IPS-15b (cell line): Measurements from ENCODE around the gene WNT7B.

Experiments used
- H3K27me3 ChIP-seq: one replicate; pipeline ENCODE4 v1.6.1; 2013; ENCODE audit warnings: low read length; ENCODE audit not compliant: control insufficient read depth, insufficient read depth
- H3K36me3 ChIP-seq: one replicate; pipeline ENCODE4 v1.6.1; 2013; ENCODE audit warnings: low read length; ENCODE audit not compliant: control insufficient read depth, insufficient read depth
- H3K4me1 ChIP-seq: one replicate; pipeline ENCODE4 v1.6.1; 2013; ENCODE audit warnings: mild to moderate bottlenecking, low read length; ENCODE audit not compliant: control insufficient read depth, insufficient read depth
- H3K4me3 ChIP-seq: one replicate; pipeline ENCODE4 v1.5.1; 2013; ENCODE audit warnings: low read depth, low read length
- H3K9ac ChIP-seq: one replicate; pipeline ENCODE4 v1.6.1; 2013; ENCODE audit warnings: low read depth, mild to moderate bottlenecking, low read length
- H3K9me3 ChIP-seq: one replicate; pipeline ENCODE4 v1.6.1; 2013; ENCODE audit warnings: mild to moderate bottlenecking, low read length; ENCODE audit not compliant: control insufficient read depth, insufficient read depth

WNT7B gene

DNA sequence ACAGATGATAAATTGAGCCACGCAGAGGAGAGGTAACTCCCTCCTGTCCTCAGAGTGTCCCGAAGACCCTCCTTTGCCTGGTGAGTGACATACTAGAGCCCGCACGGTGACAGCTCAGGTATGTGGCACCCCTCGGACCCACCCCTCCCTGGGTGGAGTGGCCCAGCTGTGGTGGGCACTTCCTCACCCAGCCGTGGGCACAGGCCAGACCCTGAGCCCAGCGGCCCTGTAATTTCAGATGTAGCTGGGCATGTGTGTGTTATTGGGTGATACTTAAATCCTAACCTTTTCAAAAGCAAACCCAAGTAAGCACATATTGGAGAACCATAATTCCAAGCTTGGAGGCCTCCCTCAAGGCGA is 93.2 kb downstream of the WNT7B start:
- Histone ChIP-seq H3K36me3 (no peaks in the 10 kb centered on the region), H3K27me3 (peaks cover 2% of the 10 kb centered on the region)

GRCh38 chr22:45882881-45883810 is 93.8 kb downstream of the WNT7B start:
- Histone ChIP-seq H3K9ac (no peak overlapping the region), H3K9me3 (no peaks in the 10 kb centered on the region), H3K4me1 (no peaks in the 10 kb centered on the region), H3K36me3 (no peaks in the 10 kb centered on the region), H3K4me3 (no peak overlapping the region), H3K27me3 (peaks cover 2% of the 10 kb centered on the region)

More for the DNA sequence above, 93.2 kb downstream of the WNT7B start:
- Histone ChIP-seq H3K4me3 (no peak overlapping the region), H3K9ac (no peak overlapping the region), H3K9me3 (no peaks in the 10 kb centered on the region), H3K4me1 (no peaks in the 10 kb centered on the region)

DNA sequence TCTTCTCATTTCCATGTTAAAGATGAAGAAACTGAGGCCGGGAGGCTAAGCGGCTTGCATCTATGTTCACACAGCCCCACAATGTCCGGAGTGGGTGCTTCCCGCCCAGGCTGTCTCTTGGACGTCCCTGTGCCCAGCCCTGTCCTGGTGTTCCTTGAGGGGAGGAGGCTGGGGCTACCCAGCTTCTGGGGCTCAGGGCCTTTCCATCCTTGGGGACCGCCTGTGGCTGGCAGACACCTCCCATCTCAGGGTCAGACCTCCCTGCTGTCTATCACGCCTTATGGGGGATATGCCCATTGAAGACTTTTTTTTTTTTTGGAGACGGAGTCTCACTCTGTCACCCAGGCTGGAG is 95.5 kb downstream of the WNT7B start:
- no peak overlapping the region for H3K4me3 ChIP-seq
- H3K27me3 ChIP-seq, result peaks cover 2% of the 10 kb centered on the region
- no peaks in the 10 kb centered on the region for H3K9me3 ChIP-seq
- H3K9ac ChIP-seq, result no peak overlapping the region
- H3K4me1 ChIP-seq, result no peaks in the 10 kb centered on the region
- H3K36me3 ChIP-seq, result no peaks in the 10 kb centered on the region

DNA sequence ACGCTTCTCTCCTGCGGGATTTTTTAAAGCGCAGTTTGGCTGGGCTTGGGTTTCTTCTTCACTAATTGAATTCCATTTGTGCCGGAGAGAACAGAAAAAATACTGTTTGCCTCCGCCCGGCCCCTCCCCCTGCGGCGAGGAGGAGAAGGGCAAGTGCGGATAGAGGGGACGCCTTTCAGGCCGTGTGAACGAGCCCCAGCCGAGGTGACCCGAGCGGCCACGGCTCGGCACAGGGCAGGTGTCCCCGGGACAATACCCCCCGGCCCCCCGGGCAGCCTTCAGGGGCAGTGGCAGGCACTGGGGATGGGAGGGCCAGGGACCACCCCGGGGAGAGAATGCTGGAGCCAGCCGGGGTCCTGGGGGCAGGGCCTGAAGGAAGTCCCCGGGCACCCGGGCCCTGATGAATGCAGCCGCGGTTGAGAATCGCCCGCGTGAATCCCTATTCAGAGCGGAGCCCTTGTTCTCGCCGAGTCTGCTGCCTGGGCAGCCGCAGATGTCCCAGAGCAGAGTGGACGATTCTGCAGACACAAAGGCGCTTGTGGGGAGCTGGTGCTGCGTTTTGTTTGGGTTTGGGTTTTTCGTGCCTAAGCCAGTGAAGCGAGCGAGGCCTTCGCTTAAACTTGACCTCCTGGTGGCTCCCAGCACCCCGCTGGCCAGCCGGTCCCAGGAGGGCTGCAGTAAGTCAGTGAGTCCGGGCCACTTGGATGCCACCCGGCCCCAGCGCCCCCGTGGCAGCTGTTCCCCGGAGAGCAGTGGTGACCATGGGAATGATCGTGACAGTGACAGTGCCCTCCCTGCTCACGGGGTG is 96.0 kb downstream of the WNT7B start:
- Histone ChIP-seq H3K4me3 (no peak overlapping the region), H3K36me3 (no peaks in the 10 kb centered on the region), H3K4me1 (no peaks in the 10 kb centered on the region), H3K27me3 (peaks cover 2% of the 10 kb centered on the region), H3K9ac (no peak overlapping the region), H3K9me3 (no peaks in the 10 kb centered on the region)

GRCh38 chr22:45880091-45880715 is 96.8 kb downstream of the WNT7B start:
- no peak overlapping the region for H3K4me3 ChIP-seq
- H3K36me3 ChIP-seq, result no peaks in the 10 kb centered on the region
- H3K9me3 ChIP-seq, result no peaks in the 10 kb centered on the region
- no peak overlapping the region for H3K9ac ChIP-seq
- peaks cover 2% of the 10 kb centered on the region for H3K27me3 ChIP-seq
- no peaks in the 10 kb centered on the region for H3K4me1 ChIP-seq

- Histone ChIP-seq H3K4me1 (no peaks in the 10 kb centered on the region), H3K9me3 (no peaks in the 10 kb centered on the region), H3K27me3 (peaks cover 2% of the 10 kb centered on the region), H3K36me3 (no peaks in the 10 kb centered on the region), H3K4me3 (no peak overlapping the region), H3K9ac (no peak overlapping the region)
Observed at GRCh38 chr22:45879552-45879949, 97.4 kb downstream of the WNT7B start.

DNA sequence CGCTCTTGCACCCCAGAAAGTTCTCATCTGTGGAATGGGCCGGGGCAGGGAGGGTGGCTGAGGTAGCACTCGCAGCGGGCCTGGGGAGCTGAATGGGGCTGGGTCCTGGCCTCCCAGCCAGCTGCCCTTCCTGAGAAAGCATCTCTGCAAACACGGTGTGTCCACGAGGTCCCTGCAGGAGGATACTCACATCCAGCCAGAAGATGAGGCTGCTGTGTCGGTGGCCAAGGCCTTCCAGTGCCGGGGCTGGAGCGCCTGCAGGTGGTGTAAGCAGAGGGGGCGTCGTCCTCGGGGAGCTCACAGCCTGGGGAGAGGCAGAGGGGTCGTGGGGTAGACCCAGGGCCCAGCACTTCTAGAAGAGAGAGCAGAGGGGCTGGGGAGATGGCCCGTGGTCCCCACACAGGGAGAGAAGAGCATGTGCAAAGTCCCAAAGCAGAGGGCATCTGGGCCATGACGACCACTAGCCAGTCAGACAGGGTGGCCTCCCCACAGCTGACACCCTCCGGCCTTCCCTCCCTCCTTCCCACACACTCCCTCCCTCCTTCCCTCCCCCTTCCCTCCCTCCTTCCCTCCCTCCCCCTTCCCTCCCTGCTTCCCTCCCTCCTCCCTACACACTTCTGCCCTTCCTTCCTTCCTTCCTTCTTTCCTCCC is 97.9 kb downstream of the WNT7B start:
- Histone ChIP-seq H3K9ac (no peak overlapping the region), H3K27me3 (peaks cover 2% of the 10 kb centered on the region)

GRCh38 chr22:45878051-45878781 is 98.7 kb downstream of the WNT7B start:
- Histone ChIP-seq H3K4me1 (no peaks in the 10 kb centered on the region), H3K9ac (no peak overlapping the region), H3K36me3 (no peaks in the 10 kb centered on the region), H3K4me3 (no peak overlapping the region), H3K27me3 (peaks cover 2% of the 10 kb centered on the region), H3K9me3 (no peaks in the 10 kb centered on the region)

More for the DNA sequence above, 97.9 kb downstream of the WNT7B start:
- Histone ChIP-seq H3K4me1 (no peaks in the 10 kb centered on the region), H3K9me3 (no peaks in the 10 kb centered on the region), H3K4me3 (no peak overlapping the region), H3K36me3 (no peaks in the 10 kb centered on the region)

DNA sequence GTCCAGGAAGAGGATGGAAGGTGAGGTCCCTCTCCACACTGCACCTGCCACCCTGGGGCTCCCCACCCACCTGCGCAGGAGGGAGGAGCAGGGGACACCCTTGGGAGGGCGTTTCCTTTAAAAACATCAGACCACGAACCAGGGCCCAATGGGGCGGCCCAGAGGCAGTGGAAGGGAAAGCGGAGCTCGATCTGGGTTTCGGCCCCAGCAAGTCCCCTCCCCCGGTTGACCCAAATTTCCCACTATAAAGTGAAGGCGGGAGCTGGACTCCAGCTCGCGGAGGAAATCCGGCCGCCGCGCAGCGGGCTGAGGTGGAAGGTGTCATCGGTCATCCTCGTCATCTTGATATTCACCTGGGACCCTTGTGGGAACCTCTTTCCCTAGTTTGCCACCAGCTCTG is 99.3 kb downstream of the WNT7B start:
- H3K4me1 ChIP-seq, result no peaks in the 10 kb centered on the region
- peaks cover 2% of the 10 kb centered on the region for H3K27me3 ChIP-seq
- no peaks in the 10 kb centered on the region for H3K36me3 ChIP-seq
- no peak overlapping the region for H3K9ac ChIP-seq
- H3K9me3 ChIP-seq, result no peaks in the 10 kb centered on the region
- no peak overlapping the region for H3K4me3 ChIP-seq

- no peaks in the 10 kb centered on the region for H3K9me3 ChIP-seq
- H3K9ac ChIP-seq, result no peak overlapping the region
- no peaks in the 10 kb centered on the region for H3K36me3 ChIP-seq
- H3K4me3 ChIP-seq, result no peak overlapping the region
- H3K4me1 ChIP-seq, result no peaks in the 10 kb centered on the region
- peaks cover 2% of the 10 kb centered on the region for H3K27me3 ChIP-seq
Observed at GRCh38 chr22:45877036-45877380, 100.0 kb downstream of the WNT7B start.
